ENCODE results near the gene ABHD12B. TPM values are rescaled to one million over a fixed set of nuclear protein-coding genes. Genes with fewer than 3 reads are reported as not detected.
A peak's percentile ranks its signal among the peaks of the same experiment; 100 is the strongest.

ABHD12B gene
- total RNA-seq, 4 donors from 2014 or later, result not detected

- H3K27ac ChIP-seq, result no peak overlapping the region
- ATAC-seq, result no peak
- TF ChIP-seq POLR2A (IDR thresholded peaks at IDR 0.05) (no peak), EP300 (IDR thresholded peaks at IDR 0.05) (no peak), POLR2AphosphoS5 (IDR thresholded peaks at IDR 0.05) (no peak)
- H3K4me3 ChIP-seq, result no peak overlapping the region
- H3K36me3 ChIP-seq, result peaks cover 0 to 42% of the 10 kb centered on the region in 2 donors
- H3K27me3 ChIP-seq, result no peaks in the 10 kb centered on the region
- H3K9me3 ChIP-seq, result no peaks in the 10 kb centered on the region
- 83 to 91% methylated on average over 2 of the region's 2 CpGs for WGBS, 2 donors (ENCODE audit: low coverage in 1 of 2)
- no peaks in the 10 kb centered on the region for H3K4me1 ChIP-seq
Observed at GRCh38 chr14:50922803-50923202, 51.0 kb downstream of the ABHD12B start.

- no peaks in the 10 kb centered on the region for H3K9me3 ChIP-seq
- no peaks in the 10 kb centered on the region for H3K27me3 ChIP-seq
- no peak overlapping the region for H3K4me3 ChIP-seq
- peaks cover 0 to 50% of the 10 kb centered on the region in 2 donors for H3K36me3 ChIP-seq
- no peak for ATAC-seq
- 61 to 71% methylated on average over 6 of the region's 6 CpGs for WGBS, 2 donors (ENCODE audit: low coverage in 1 of 2)
- TF ChIP-seq POLR2A (IDR thresholded peaks at IDR 0.05) (no peak), CTCF (IDR thresholded peaks at IDR 0.05) (no peak), EP300 (IDR thresholded peaks at IDR 0.05) (no peak), POLR2AphosphoS5 (IDR thresholded peaks at IDR 0.05) (no peak)
- no peak overlapping the region for H3K27ac ChIP-seq
- H3K4me1 ChIP-seq, result no peaks in the 10 kb centered on the region
Observed at GRCh38 chr14:50924236-50924635, 52.4 kb downstream of the ABHD12B start.

GRCh38 chr14:50924843-50925242 is 53.0 kb downstream of the ABHD12B start:
- WGBS, 2 donors (ENCODE audit: low coverage in 1 of 2), result 64 to 80% methylated on average over 4 of the region's 4 CpGs
- TF ChIP-seq EP300 (IDR thresholded peaks at IDR 0.05) (no peak), POLR2A (IDR thresholded peaks at IDR 0.05) (no peak), CTCF (IDR thresholded peaks at IDR 0.05) (no peak), POLR2AphosphoS5 (IDR thresholded peaks at IDR 0.05) (no peak)
- Histone ChIP-seq H3K9me3 (no peaks in the 10 kb centered on the region), H3K4me3 (no peak overlapping the region), H3K27ac (no peak overlapping the region), H3K36me3 (peaks cover 0 to 54% of the 10 kb centered on the region in 2 donors), H3K27me3 (no peaks in the 10 kb centered on the region), H3K4me1 (no peaks in the 10 kb centered on the region)
- no peak for ATAC-seq

GRCh38 chr14:50926851-50927386 is 55.1 kb downstream of the ABHD12B start:
- ATAC-seq, result peak; percentile 47
- Histone ChIP-seq H3K27ac (no peak overlapping the region), H3K36me3 (peaks cover 0 to 66% of the 10 kb centered on the region in 2 donors), H3K4me3 (no peak overlapping the region), H3K9me3 (no peaks in the 10 kb centered on the region), H3K4me1 (no peaks in the 10 kb centered on the region), H3K27me3 (no peaks in the 10 kb centered on the region)
- TF ChIP-seq POLR2AphosphoS5 (IDR thresholded peaks at IDR 0.05), result no peak
- TF ChIP-seq EP300 (IDR thresholded peaks at IDR 0.05), result no peak
- no peak for TF ChIP-seq CTCF (IDR thresholded peaks at IDR 0.05)
- TF ChIP-seq POLR2A (IDR thresholded peaks at IDR 0.05), result no peak
- 82 to 88% methylated on average over 2 to 3 of the region's 3 CpGs for WGBS, 2 donors (ENCODE audit: low coverage in 1 of 2)

- peaks cover 0 to 65% of the 10 kb centered on the region in 2 donors for H3K36me3 ChIP-seq
- ATAC-seq, result peak; percentile 42
- peak overlapping the region in 1 of 4 donors; percentile 39 for H3K27ac ChIP-seq
- no peaks in the 10 kb centered on the region for H3K27me3 ChIP-seq
- 73 to 83% methylated on average over 3 to 5 of the region's 6 CpGs for WGBS, 2 donors (ENCODE audit: low coverage in 1 of 2)
- no peaks in the 10 kb centered on the region for H3K4me1 ChIP-seq
- H3K4me3 ChIP-seq, result no peak overlapping the region
- H3K9me3 ChIP-seq, result no peaks in the 10 kb centered on the region
- TF ChIP-seq CTCF (IDR thresholded peaks at IDR 0.05) (no peak), EP300 (IDR thresholded peaks at IDR 0.05) (no peak), POLR2A (IDR thresholded peaks at IDR 0.05) (no peak), POLR2AphosphoS5 (IDR thresholded peaks at IDR 0.05) (no peak)
Observed at GRCh38 chr14:50928002-50928635, 56.3 kb downstream of the ABHD12B start.

All from gastroesophageal sphincter (tissue), 4 donors.